ENCODE data around the gene MAPK8IP2.
"Not testable (repeated sequence)": the region's sequence is repeated elsewhere in the genome, so short reads cannot be mapped to it uniquely, and the experiment has no call there.

The MAPK8IP2 gene

DNA sequence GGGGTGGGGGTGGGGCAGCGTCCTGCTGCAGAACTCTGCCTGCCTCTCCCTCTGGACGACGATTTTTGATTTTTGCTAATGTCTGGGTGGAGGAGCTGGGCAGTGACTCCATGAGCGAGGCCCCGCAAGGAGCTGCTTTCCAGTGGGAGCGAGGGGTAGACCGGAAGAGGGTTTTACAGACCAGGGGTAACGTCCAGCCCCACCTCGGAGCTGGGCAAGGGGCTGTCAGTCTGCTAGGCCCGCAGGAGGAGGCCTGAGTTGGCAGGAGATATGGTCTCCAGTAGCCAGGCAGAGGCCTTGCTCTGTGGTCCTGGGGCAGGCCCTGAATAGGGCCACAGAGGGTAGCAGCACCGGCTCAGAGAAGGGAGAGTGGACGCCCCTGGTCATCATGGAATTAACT is 9.0 kb downstream of the MAPK8IP2 start:
- no peak overlapping the region for H3K9ac ChIP-seq (ENCODE audit: low read depth, low read length)
- H3K9me3 ChIP-seq (ENCODE audit: insufficient read depth, low read depth, low read length): no peaks in the 10 kb centered on the region
- no peak overlapping the region for H3K4me3 ChIP-seq (ENCODE audit: low read length)
- H3K36me3 ChIP-seq (ENCODE audit: insufficient read depth, low read length): no peaks in the 10 kb centered on the region
- WGBS: 86% methylated on average over 12 of the region's 12 CpGs
- peaks cover 46% of the 10 kb centered on the region for H3K27me3 ChIP-seq (ENCODE audit: insufficient read depth, low read length)
- H3K4me1 ChIP-seq (ENCODE audit: insufficient read depth, low read length): no peaks in the 10 kb centered on the region
- H3K27ac ChIP-seq (ENCODE audit: low read depth, low read length): no peak overlapping the region

DNA sequence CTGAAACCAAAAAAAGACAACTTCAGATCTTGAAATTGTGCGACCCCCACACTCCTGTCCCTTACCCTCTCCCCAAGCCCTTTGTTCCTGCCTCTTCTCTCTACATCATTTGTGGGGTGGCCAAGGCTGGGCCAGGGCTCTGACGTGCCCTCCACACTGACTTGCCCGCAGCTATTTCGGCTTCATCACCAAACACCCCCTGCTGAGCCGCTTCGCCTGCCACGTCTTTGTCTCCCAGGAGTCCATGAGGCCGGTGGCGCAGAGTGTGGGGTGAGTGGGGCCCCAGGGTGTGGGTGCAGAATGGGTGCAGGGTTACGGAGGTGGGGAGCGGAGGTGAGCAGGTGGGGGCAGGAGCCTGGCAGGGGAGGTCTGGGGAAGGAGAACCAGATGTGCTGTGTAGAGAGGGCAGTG is 9.5 kb downstream of the MAPK8IP2 start:
- WGBS: 84% methylated on average over 11 of the region's 11 CpGs
- Histone ChIP-seq H3K27ac (ENCODE audit: low read depth, low read length) (no peak overlapping the region), H3K9me3 (ENCODE audit: insufficient read depth, low read depth, low read length) (no peaks in the 10 kb centered on the region), H3K4me3 (ENCODE audit: low read length) (no peak overlapping the region), H3K9ac (ENCODE audit: low read depth, low read length) (no peak overlapping the region), H3K27me3 (ENCODE audit: insufficient read depth, low read length) (peaks cover 42% of the 10 kb centered on the region), H3K4me1 (ENCODE audit: insufficient read depth, low read length) (no peaks in the 10 kb centered on the region), H3K36me3 (ENCODE audit: insufficient read depth, low read length) (no peaks in the 10 kb centered on the region)

DNA sequence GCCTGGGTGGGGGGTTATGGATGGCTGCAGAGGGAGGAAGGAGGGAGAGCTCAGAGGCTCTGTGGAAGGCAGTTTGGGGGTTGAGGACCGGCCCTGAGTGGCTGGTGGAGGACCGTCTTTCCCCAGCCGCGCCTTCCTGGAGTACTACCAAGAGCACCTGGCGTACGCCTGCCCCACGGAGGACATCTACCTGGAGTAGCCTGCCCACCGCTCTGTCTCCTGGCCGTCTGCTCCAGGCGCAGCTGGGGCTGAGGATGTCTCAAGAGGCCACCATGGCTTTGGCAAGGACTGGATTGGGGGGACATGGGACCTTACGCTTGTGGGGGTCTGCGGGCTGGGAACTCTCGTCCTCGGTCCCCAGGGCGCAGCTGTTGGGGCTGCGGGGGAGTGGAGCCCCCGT is 10.0 kb downstream of the MAPK8IP2 start:
- Histone ChIP-seq H3K27ac (ENCODE audit: low read depth, low read length) (no peak overlapping the region), H3K9ac (ENCODE audit: low read depth, low read length) (no peak overlapping the region), H3K9me3 (ENCODE audit: insufficient read depth, low read depth, low read length) (no peaks in the 10 kb centered on the region), H3K4me1 (ENCODE audit: insufficient read depth, low read length) (no peaks in the 10 kb centered on the region), H3K27me3 (ENCODE audit: insufficient read depth, low read length) (peaks cover 36% of the 10 kb centered on the region), H3K4me3 (ENCODE audit: low read length) (no peak overlapping the region), H3K36me3 (ENCODE audit: insufficient read depth, low read length) (no peaks in the 10 kb centered on the region)
- 89% methylated on average over 17 of the region's 17 CpGs for WGBS

DNA sequence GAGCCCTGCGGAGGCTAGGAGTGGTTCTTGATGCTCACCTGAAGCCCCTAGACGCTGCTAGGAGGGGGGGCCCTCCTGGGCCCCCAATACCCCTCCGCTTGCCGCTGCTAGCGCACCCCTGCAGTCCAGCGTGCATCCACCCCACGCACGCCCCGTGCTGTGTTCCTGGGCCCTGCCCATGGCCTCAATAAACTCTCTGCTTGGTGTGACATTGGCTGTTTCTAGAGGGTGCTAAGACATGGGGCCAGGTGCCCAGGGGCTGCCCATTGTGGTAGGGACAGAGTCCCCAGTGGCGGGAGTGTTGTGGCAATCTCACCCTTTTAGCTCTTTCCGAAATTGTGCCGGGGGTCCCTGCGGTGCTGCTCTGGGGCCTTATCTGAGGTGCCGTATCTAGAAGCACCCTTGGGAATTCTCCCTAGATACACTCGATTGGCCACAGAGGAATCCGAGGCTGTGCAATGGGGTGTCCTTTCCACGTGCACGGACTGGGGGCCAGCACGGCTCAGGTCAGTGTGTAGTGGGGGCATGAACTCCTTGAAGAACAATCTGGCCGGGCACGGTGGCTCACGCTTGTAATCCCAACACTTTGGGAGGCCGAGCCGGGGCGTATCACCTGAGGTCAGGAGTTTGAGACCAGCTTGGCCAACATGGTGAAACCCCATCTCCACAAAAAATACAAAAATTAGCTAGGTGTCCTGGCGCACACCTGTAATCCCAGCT is 10.9 kb downstream of the MAPK8IP2 start:
- no peaks in the 10 kb centered on the region for H3K9me3 ChIP-seq (ENCODE audit: insufficient read depth, low read depth, low read length)
- H3K36me3 ChIP-seq (ENCODE audit: insufficient read depth, low read length): no peaks in the 10 kb centered on the region
- no peak overlapping the region for H3K27ac ChIP-seq (ENCODE audit: low read depth, low read length)
- 92% methylated on average over 26 of the region's 26 CpGs for WGBS
- H3K9ac ChIP-seq (ENCODE audit: low read depth, low read length): no peak overlapping the region
- H3K27me3 ChIP-seq (ENCODE audit: insufficient read depth, low read length): peaks cover 27% of the 10 kb centered on the region
- no peak overlapping the region for H3K4me3 ChIP-seq (ENCODE audit: low read length)
- H3K4me1 ChIP-seq (ENCODE audit: insufficient read depth, low read length): no peaks in the 10 kb centered on the region

DNA sequence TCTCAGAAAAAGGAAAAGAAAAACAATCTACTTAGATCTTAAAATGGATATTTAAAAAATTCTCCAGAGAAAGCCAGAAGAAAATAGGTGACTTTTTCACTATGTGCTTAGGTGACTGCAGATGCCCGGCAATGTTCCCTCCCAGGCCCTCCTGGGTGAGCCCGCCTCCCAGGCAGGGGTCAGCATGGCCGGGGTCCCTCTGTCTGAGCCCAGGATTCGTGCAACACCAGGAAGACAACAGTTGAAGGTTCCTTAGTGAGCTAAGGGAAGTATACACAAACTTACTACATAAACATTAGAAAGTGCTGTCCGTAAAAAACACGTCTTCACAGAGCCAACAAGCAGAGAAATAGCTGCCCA is 11.6 kb downstream of the MAPK8IP2 start:
- Histone ChIP-seq H3K9ac (ENCODE audit: low read depth, low read length) (no peak overlapping the region), H3K27me3 (ENCODE audit: insufficient read depth, low read length) (peaks cover 22% of the 10 kb centered on the region), H3K9me3 (ENCODE audit: insufficient read depth, low read depth, low read length) (no peaks in the 10 kb centered on the region), H3K4me1 (ENCODE audit: insufficient read depth, low read length) (no peaks in the 10 kb centered on the region), H3K27ac (ENCODE audit: low read depth, low read length) (no peak overlapping the region), H3K4me3 (ENCODE audit: low read length) (no peak overlapping the region), H3K36me3 (ENCODE audit: insufficient read depth, low read length) (no peaks in the 10 kb centered on the region)
- WGBS: 80% methylated on average over 6 of the region's 6 CpGs

DNA sequence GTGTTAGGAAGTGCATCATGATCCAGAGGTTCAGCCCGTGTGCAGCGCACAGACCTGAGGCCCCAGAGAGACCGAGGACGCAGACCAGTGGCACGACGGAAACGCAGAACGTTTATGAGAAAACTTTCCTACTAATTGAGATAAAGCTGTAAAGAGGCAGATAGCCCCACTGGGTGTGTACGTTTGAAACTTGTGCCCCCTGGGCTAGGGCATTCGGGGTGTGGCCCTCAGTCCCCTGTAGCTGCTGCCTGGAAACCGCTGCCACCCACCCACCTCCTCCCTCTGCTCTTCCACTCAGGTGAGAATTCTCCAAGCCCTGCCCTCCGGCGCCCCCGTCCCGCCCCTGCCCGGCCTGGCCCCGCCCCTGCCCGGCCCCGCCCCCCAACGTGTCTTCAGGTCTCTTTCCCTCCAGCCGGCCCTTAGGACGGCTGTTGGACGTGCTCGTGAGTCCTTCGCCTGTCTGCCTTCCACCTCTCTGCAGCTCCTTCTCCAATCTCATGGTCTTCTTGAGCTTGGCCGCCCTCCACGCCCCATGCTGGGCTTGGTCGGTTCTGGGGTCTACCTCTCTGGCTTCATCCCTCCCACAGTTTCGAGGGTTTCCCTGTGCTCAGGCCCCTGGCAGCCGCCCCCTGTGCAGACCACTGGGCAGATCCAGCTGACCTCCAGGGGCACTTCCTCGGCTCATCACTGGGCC is 12.1 kb downstream of the MAPK8IP2 start:
- H3K27ac ChIP-seq (ENCODE audit: low read depth, low read length): no peak overlapping the region
- 42% methylated on average over 31 of the region's 31 CpGs for WGBS

DNA sequence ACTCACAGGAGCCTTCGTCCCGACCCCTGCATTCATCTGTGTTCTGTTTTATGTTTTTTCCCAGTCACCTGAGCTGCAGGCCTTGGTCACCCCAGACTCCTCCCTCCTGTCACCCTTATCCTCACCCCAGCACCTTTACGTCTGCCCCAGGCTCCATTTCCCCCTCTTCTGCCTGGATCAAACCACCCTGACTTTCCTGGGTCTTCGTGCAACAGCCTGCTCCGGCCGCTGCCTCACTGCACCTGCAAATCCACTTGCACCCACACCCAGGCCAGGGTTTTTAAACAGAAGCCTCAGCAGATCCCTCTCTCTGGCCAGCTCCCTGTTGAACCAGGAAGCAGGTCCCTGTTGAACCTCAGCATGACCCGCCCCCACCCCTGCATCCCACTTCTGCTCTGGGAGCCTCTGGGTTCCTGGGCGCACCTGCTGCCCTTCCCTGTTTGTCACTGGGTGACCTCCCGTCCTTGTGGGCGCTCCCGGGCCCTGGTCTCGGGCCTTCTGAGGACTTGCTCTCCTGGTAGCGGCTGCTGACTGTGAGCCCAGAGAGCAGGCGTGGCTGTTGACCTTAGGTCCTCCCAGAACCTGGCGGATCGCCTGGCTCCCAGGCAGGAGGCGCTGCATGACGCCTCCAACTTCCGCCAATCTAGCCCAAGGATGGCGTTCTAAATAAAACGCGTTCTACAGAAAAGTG is 12.8 kb downstream of the MAPK8IP2 start:
- WGBS: 88% methylated on average over 22 of the region's 22 CpGs
- H3K36me3 ChIP-seq (ENCODE audit: insufficient read depth, low read length): no peaks in the 10 kb centered on the region
- H3K9ac ChIP-seq (ENCODE audit: low read depth, low read length): no peak overlapping the region
- no peak overlapping the region for H3K4me3 ChIP-seq (ENCODE audit: low read length)
- no peaks in the 10 kb centered on the region for H3K4me1 ChIP-seq (ENCODE audit: insufficient read depth, low read length)
- peaks cover 15% of the 10 kb centered on the region for H3K27me3 ChIP-seq (ENCODE audit: insufficient read depth, low read length)
- no peak overlapping the region for H3K27ac ChIP-seq (ENCODE audit: low read depth, low read length)
- no peaks in the 10 kb centered on the region for H3K9me3 ChIP-seq (ENCODE audit: insufficient read depth, low read depth, low read length)

More for the DNA sequence above, 12.1 kb downstream of the MAPK8IP2 start:
- no peaks in the 10 kb centered on the region for H3K9me3 ChIP-seq (ENCODE audit: insufficient read depth, low read depth, low read length)
- H3K27me3 ChIP-seq (ENCODE audit: insufficient read depth, low read length): peaks cover 16% of the 10 kb centered on the region
- no peak overlapping the region for H3K9ac ChIP-seq (ENCODE audit: low read depth, low read length)
- no peaks in the 10 kb centered on the region for H3K36me3 ChIP-seq (ENCODE audit: insufficient read depth, low read length)
- no peaks in the 10 kb centered on the region for H3K4me1 ChIP-seq (ENCODE audit: insufficient read depth, low read length)
- no peak overlapping the region for H3K4me3 ChIP-seq (ENCODE audit: low read length)

DNA sequence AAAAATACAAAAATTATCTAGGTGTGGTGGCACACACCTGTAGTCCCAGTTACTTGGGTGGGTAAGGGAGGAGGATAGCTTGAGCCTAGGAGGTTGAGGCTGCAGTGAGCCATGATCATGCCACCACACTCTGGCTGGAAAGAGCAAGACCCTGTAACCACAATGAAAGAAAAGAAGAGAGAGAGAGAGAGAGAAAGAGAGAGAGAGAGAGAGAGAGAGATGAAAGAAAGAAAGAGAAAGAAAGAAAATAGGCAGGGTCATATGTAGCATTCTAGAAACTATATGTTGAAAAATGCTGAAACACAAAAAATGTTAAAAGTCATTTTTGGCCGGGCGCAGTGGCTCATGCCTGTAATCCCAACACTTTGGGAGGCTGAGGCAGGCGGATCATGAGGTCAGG is 13.7 kb downstream of the MAPK8IP2 start:
- H3K27ac ChIP-seq (ENCODE audit: low read depth, low read length); H3K4me3 ChIP-seq (ENCODE audit: low read length); H3K4me1 ChIP-seq (ENCODE audit: insufficient read depth, low read length); H3K9ac ChIP-seq (ENCODE audit: low read depth, low read length); H3K36me3 ChIP-seq (ENCODE audit: insufficient read depth, low read length); H3K9me3 ChIP-seq (ENCODE audit: insufficient read depth, low read depth, low read length): not testable (repeated sequence)
- WGBS: 93% methylated on average over 3 of the region's 3 CpGs
- H3K27me3 ChIP-seq (ENCODE audit: insufficient read depth, low read length): peaks cover 15% of the 10 kb centered on the region

DNA sequence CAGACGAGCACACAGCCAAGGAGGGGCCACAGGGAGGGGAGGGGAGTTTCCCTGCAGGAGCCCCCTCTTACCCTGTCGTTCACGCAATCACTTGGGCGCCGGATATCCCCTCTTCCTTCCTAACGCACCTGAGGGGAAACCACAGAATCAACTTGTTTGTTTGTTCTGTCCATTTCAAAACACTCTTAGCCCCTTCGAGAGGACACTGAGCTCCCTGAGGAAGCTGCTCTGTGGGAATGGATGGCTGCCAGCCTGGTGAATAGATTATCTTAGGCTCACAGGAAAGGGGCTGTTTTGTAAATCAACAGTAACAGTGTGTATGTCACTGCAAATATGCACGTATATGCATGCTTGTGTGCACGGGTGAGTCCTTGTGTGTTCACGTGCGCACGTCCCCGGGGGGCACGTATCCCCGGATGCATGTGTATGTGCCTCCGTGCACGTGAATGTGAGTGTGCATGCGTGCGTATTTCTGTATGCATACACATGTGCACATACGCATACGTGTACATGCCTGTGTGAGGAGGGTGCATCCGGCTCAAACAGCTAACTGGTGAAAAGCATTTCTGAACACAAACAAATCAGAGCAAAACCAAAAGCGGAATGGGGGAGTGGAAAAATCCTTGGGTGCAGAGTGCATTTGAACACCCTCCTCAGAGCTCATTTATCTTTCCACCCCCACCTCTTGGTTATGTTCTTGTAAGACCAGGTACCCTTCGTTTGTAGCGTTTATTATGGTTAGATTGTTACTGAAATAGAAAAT is 20.2 kb downstream of the MAPK8IP2 start:
- no peak overlapping the region for H3K9ac ChIP-seq (ENCODE audit: low read depth, low read length)
- no peaks in the 10 kb centered on the region for H3K9me3 ChIP-seq (ENCODE audit: insufficient read depth, low read depth, low read length)
- H3K4me3 ChIP-seq (ENCODE audit: low read length): peak overlapping the region; percentile 38
- 57% methylated on average over 25 of the region's 25 CpGs for WGBS
- no peak overlapping the region for H3K27ac ChIP-seq (ENCODE audit: low read depth, low read length)
- no peaks in the 10 kb centered on the region for H3K36me3 ChIP-seq (ENCODE audit: insufficient read depth, low read length)
- peaks cover 4% of the 10 kb centered on the region for H3K4me1 ChIP-seq (ENCODE audit: insufficient read depth, low read length)
- peaks cover 4% of the 10 kb centered on the region; the same call in 1 of the 2 replicates for H3K27me3 ChIP-seq (ENCODE audit: insufficient read depth, low read length)

DNA sequence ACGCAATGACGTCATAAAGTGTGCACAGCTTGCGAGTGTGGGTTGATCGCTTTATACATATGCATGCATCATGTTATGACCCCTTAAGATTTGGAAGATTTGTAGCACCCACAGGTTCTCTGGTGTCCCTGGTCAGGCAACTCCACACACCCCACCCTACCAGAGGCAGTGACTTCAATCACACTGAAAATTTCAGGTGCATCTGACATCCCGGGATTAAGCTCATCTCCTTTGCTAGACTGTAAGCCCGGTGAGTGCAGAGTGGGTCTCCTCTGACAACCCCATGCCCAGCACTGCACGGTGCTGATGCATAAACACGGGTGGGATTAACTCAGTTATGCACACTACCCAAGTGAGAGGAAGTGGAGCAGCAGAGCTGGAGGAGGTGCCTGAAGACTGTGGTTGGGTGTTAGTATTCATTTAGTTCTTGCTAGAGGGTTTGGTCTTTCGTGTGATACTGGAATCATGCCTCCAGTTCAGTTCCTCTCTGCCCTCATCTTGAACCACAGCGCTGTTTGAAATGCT is 20.8 kb downstream of the MAPK8IP2 start:
- Histone ChIP-seq H3K27ac (ENCODE audit: low read depth, low read length) (no peak overlapping the region), H3K9ac (ENCODE audit: low read depth, low read length) (no peak overlapping the region), H3K4me3 (ENCODE audit: low read length) (0 out of 2 replicates have a peak overlapping the region, but pooled peaks have one; percentile 11)

More for the DNA sequence above, 20.8 kb downstream of the MAPK8IP2 start:
- Histone ChIP-seq H3K36me3 (ENCODE audit: insufficient read depth, low read length) (no peaks in the 10 kb centered on the region), H3K4me1 (ENCODE audit: insufficient read depth, low read length) (peaks cover 4% of the 10 kb centered on the region), H3K9me3 (ENCODE audit: insufficient read depth, low read depth, low read length) (no peaks in the 10 kb centered on the region), H3K27me3 (ENCODE audit: insufficient read depth, low read length) (peaks cover 4% of the 10 kb centered on the region; the same call in 1 of the 2 replicates)
- 61% methylated on average over 10 of the region's 10 CpGs for WGBS
